Cardiac muscle cell (in vitro differentiated cells and primary cell): ENCODE results near the gene SPACA1. TPM values are rescaled to one million over a fixed set of nuclear protein-coding genes. Genes with fewer than 3 reads are reported as not detected.

Experiments
- DNase-seq, 2 donors: peaks; one replicate each; pipeline versions ENCODE4 v3.0.0 to v3.0.0-alpha.2; 2010 to 2017; ENCODE audit warnings: low read depth in 1 of 2, low spot score in 1 of 2
- H3K27ac ChIP-seq: fragments of 200-600 bp; sonication (generic); 2 replicates; pipeline ENCODE4 v1.5.1; 2016
- H3K27me3 ChIP-seq: fragments of 200-600 bp; sonication (generic); 2 replicates; pipeline ENCODE4 v1.6.0; 2016; ENCODE audit warnings: control low read depth
- H3K36me3 ChIP-seq: fragments of 200-600 bp; sonication (generic); 2 replicates; pipeline ENCODE4 v1.5.1; 2016; ENCODE audit warnings: control low read depth
- H3K4me1 ChIP-seq: fragments of 200-600 bp; sonication (generic); 2 replicates; pipeline ENCODE4 v1.8.1; 2017; ENCODE audit warnings: low read depth, mild to moderate bottlenecking, mixed run types
- H3K4me3 ChIP-seq: fragments of 200-600 bp; sonication (generic); 2 replicates; pipeline ENCODE4 v1.5.1; 2016; ENCODE audit warnings: mild to moderate bottlenecking
- H3K9me3 ChIP-seq: fragments of 200-600 bp; sonication (generic); 2 replicates; pipeline ENCODE4 v1.5.1; 2017; ENCODE audit warnings: low read depth, mild to moderate bottlenecking, control low read depth
- polyA plus RNA-seq: library from polyadenylated mRNA; unstranded; fragments of >200 nt; fragmentation: Nextera tagmentation; extraction: Ambion mirVana; gene quantifications from 2 replicates; pipeline ENCODE4 v1.2.1, GENCODE V29; 2016
- total RNA-seq: library from RNA; depleted of rRNA; stranded (reverse); fragments of >200 nt; gene quantifications from 2 replicates; pipeline ENCODE4 v1.2.3, GENCODE V29; 2016
- TF ChIP-seq, protein P1 (sequence below): IDR thresholded peaks from 2 replicates; pipeline ENCODE4 v1.5.1; 2012; ENCODE audit warnings: low read depth, mild to moderate bottlenecking, low read length

The SPACA1 gene
- total and polyA plus RNA-seq, 2 experiments from 2014 or later, result not detected

DNA sequence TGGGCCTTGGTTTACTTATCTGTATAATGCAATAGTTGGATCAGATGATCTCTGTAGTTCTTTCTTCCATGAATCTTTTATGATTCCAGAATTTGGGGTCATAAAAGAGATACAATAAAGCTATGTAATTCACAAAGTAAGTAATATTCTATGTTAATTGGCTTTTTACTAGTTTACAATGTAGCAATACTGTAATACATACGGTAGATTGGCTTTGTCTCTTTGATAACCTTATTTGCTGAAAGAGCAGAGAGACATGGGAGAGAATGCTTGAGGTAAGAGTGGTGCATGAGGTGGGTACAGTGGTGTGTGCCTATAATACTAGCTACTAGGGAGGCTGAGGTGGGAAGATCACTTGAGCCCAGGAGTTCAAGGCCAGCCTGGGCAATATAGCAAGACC is 14.7 kb downstream of the SPACA1 start:
- no peak overlapping the region for H3K4me3 ChIP-seq

GRCh38 chr6:88072462-88072861 is 24.8 kb downstream of the SPACA1 start:
- Histone ChIP-seq H3K9me3 (no peaks in the 10 kb centered on the region), H3K27ac (no peak overlapping the region), H3K27me3 (no peaks in the 10 kb centered on the region), H3K4me1 (no peaks in the 10 kb centered on the region), H3K4me3 (no peak overlapping the region), H3K36me3 (no peaks in the 10 kb centered on the region)
- TF ChIP-seq, protein P1, sequence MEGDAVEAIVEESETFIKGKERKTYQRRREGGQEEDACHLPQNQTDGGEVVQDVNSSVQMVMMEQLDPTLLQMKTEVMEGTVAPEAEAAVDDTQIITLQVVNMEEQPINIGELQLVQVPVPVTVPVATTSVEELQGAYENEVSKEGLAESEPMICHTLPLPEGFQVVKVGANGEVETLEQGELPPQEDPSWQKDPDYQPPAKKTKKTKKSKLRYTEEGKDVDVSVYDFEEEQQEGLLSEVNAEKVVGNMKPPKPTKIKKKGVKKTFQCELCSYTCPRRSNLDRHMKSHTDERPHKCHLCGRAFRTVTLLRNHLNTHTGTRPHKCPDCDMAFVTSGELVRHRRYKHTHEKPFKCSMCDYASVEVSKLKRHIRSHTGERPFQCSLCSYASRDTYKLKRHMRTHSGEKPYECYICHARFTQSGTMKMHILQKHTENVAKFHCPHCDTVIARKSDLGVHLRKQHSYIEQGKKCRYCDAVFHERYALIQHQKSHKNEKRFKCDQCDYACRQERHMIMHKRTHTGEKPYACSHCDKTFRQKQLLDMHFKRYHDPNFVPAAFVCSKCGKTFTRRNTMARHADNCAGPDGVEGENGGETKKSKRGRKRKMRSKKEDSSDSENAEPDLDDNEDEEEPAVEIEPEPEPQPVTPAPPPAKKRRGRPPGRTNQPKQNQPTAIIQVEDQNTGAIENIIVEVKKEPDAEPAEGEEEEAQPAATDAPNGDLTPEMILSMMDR, result no peak
- DNase-seq, result no peak

More for the DNA sequence above, 14.7 kb downstream of the SPACA1 start:
- Histone ChIP-seq H3K9me3 (no peaks in the 10 kb centered on the region), H3K4me1 (no peaks in the 10 kb centered on the region), H3K36me3 (no peaks in the 10 kb centered on the region), H3K27me3 (no peaks in the 10 kb centered on the region), H3K27ac (no peak overlapping the region)
- DNase-seq, result no peak
- TF ChIP-seq, protein P1, result no peak

DNA sequence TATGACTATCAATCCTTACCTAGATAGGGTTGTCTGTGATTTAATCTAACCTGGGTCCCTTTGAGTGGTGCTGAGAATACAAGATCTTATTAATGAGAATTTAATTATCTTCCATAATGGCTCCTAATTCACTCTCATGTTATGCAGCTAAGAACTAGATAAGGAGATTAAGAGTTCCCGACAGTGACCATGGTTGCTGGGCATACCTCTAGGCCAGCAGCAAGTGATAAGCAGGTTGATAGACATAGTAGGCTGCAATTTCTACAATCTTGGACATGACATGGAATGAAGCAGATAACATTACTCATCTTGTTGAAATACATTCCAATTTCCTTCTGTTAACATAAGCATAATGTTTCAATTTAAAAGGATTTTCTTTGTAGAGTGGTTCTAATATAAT is 27.1 kb downstream of the SPACA1 start:
- no peaks in the 10 kb centered on the region for H3K9me3 ChIP-seq
- DNase-seq, result no peak
- no peak overlapping the region for H3K4me3 ChIP-seq
- no peaks in the 10 kb centered on the region for H3K4me1 ChIP-seq
- H3K27ac ChIP-seq, result no peak overlapping the region
- no peaks in the 10 kb centered on the region for H3K36me3 ChIP-seq
- TF ChIP-seq, protein P1, result no peak
- no peaks in the 10 kb centered on the region for H3K27me3 ChIP-seq

- Histone ChIP-seq H3K27me3 (no peaks in the 10 kb centered on the region), H3K4me3 (no peak overlapping the region), H3K36me3 (no peaks in the 10 kb centered on the region), H3K9me3 (no peaks in the 10 kb centered on the region), H3K4me1 (no peaks in the 10 kb centered on the region), H3K27ac (no peak overlapping the region)
- TF ChIP-seq, protein P1, result no peak
- DNase-seq, result no peak
Measured at GRCh38 chr6:88077305-88077704, 29.7 kb downstream of the SPACA1 start.

- no peaks in the 10 kb centered on the region for H3K36me3 ChIP-seq
- DNase-seq, result no peak
- TF ChIP-seq, protein P1, result no peak
- no peak overlapping the region for H3K27ac ChIP-seq
- H3K4me1 ChIP-seq, result no peaks in the 10 kb centered on the region
- H3K27me3 ChIP-seq, result no peaks in the 10 kb centered on the region
- H3K9me3 ChIP-seq, result no peaks in the 10 kb centered on the region
- no peak overlapping the region for H3K4me3 ChIP-seq
Measured at GRCh38 chr6:88086792-88087191, 39.2 kb downstream of the SPACA1 start.

DNA sequence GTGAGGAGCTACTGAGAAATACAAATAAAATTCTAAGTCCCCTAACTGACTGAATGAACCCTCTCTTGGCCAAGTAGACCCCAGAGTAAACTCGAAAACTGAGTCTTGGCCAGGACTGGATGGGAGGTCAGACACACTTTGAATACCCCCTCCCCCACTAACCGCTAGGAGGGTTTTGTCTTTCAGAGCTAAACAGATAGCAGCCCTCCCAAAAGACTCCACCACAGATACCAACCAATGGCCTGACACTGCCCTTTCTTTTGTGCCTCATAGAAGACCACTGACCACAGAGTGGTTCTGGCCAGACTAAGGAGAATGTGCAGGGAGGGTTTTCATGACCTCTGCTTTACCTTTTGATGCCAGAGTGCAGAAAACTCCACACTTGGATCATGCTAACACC is 42.1 kb downstream of the SPACA1 start:
- no peaks in the 10 kb centered on the region for H3K36me3 ChIP-seq

More for the DNA sequence above, 42.1 kb downstream of the SPACA1 start:
- Histone ChIP-seq H3K27me3 (no peaks in the 10 kb centered on the region), H3K4me1 (no peaks in the 10 kb centered on the region), H3K9me3 (no peaks in the 10 kb centered on the region), H3K27ac (no peak overlapping the region), H3K4me3 (no peak overlapping the region)
- no peak for DNase-seq
- TF ChIP-seq, protein P1, result no peak
